Measurements from ENCODE around the gene ITPRID1.
"Not testable (repeated sequence)": the region's sequence is repeated elsewhere in the genome, so short reads cannot be mapped to it uniquely, and the experiment has no call there.

Gene ITPRID1

DNA sequence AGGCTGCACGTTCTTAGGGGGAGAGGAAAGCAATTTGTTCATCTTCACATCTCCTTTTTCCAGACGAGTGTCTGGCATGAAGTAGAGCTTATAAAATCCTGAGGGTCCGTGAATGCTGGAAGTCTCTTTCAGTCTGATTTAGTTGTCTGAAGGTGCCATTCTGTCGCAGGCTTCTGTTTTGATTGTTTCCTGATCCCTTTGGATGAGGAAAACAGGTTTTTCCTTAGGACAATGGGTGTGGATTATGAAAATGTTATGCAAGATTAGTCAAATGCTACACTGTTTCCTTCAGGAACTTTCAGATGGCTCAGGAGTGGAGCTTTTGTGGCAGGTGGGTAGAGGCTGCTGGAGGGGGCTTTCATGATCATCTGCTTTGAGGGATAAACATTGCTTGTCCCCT lies at the start of gene ITPRID1:
TSS of gene ITPRID1 (plus strand) at position 301 of the 400 bp plus-strand sequence. CDS start 38,935 bp downstream, outside the sequence.
- DNase-seq = no peak

DNA sequence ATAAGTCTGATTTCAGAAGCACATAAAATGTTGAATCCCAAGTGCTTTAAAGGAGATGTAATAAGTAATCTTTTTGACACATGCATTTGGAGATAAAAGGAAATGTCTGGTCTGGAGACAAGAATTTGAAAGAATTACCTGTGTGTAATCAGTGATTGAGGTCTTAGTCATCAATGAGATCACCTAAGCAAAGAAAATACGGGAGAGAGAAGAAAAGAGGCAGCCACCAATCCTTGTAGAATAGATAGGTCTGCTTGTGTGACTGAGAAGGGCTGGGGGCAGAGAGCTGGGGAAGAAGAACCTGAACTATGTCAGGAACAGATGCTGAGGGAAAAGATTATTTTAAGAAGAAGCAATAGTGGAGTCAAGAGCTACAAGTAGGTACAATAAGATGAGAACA lies 49.3 kb upstream of the ITPRID1 start:
- DNase-seq = no peak

DNA sequence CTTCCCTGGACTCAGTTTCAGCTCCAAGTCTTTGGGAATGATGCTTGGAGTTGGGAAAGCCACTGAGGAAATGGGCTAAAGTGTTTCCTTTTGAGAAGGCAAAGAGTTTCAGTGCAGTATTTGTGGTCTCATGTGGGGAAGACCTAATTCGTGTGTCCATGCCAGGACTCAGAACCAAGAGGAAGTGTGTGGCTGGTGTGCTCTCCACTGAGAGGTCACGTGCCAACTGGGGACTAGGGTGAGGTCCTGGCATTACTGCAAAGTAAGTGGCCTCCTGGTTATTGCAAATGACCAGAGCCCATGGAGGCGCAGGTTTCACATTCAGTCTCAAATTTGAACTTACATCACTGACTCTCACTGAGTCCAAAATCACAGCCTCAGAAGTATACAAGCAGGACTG lies 48.6 kb upstream of the ITPRID1 start:
- no peak for DNase-seq

DNA sequence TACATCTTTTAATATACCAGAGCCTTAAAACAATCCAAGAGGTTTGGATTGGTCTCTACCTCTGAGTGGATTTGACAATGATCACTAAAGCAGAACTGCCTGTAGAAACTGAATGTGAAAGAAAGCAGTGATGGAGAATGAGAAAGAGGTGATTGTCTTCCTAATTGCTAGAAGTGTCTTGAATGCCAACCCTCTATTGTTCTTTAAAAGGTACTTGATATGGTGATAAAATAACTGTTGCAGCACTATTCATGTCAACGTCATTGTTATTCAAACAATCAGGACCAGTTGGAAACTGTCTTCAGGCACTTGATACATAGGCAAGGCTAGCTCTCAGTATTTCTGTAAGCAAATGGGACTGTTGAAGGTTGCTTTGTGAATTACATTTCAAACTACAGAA lies 47.9 kb upstream of the ITPRID1 start:
- no peak for DNase-seq

DNA sequence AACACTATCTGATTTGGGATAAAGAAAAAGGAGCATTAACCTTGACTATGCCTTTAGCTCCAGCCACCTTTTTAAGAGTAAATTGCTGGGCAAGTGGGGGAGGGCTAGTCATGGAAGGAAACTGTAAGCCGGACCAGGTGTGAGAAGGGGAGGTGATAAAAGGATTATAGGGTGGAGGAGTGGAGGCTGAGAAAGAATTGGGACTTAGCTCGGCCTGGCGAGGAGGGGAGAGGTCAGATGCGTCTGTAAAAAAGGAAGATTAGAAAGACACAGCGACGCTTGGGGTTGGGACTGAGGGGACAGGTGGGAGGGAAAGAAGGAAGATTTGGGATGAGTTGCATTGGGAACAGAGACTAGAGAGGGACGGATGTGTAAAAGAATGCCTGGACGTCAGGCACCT lies 43.0 kb upstream of the ITPRID1 start:
- DNase-seq = not testable (repeated sequence)

DNA sequence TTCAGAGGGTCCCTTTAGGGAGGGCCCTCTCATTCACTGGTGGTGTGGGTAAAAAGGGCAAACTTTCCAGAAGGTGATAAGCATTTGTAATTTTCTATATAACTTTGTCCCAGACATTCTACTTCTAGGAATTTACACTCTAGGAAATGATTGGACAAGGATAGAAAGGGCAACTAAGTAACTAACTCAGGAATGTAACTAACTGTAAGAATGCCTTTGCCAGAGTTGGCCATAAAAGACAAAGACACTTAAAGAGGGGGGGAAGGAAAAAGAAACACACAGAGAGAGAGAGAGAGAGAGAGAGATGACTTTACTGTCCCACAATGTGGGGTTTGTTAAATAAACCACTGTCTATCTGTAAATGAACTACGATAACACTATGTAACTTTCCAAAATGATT lies 38.5 kb upstream of the ITPRID1 start:
- DNase-seq = no peak

DNA sequence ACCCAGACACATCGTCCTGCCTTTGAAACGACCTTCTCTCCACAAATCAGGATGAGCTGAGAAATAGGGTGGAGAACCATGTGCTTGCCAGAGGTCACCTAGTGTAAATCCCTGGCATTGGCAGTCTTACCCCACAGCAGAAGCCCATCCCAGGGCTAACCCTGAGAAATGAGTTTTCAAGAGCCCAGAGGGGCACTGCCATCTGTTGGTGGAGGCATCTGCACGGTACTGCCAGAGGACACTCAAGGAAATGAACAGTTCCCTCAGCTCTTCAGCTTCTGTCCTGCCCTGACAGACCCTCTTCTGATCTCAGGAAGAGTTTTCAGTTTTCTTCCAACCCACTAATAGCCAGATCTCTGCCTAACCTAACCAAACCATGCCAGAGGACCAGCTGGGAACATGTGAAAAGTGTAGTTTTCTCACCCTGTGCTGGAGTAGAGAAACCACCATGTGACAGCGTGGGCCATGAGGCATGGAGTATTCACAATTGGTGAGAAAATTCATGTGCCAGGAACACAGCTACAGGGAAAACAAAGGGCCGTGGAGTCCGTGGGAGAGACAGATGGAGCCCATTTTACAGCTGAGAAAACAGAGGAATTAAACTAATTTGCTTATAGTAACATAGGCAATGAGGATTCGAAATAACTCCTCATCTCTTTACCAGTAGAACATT lies 37.7 kb upstream of the ITPRID1 start:
- no peak for DNase-seq

DNA sequence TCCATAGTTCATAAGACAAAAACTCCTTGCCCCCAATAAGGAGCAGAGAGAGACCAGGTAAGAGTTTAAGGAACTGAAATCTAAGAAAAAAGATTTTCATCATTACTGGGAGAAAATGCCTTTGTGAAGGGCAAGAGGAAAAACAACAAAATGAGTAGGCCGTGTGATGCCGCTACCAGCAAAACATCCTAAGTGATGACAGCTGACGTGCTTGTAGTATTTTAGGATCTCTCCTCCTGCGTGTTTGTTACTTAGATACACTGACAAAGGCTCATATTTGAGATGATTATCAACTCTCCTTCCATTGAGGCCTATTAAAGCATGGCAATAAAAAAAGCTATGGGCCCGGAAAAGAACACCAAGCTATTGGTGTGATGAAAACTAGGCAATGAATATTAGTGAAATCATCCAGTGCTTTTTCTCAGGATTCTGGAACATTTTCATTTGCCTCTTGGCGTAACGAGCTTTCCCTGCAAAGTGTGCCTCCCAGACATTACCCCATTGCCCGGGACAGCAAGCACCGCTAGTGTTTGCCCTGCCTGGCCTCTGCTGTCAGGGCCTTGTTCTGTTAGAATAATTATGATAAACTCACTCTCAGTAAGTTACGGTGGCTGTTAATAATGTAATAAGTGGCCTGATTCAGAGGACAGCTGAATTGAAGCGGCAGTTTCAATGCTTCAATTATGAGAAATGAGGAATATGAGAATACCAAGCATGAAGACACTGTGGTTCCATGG lies 36.8 kb upstream of the ITPRID1 start:
- no peak for DNase-seq

DNA sequence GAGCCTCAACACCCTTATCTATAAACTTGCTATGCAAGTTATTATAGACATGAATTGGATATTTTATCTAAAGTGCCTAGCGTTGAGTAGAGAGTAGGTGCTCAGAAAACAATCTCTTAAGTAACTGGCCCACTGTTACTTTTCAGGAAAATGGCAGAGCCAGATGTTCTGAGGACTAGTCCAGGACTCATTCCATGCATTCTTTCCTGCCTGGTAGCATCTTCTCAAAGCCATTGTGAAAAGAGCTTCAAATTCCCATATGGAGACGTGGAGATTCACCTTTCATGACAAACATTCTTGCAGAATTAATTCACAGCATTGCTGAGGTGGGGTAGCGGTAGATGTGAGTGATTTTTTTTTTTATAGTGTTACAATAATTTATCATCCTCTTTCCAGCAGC lies 35.9 kb upstream of the ITPRID1 start:
- no peak for DNase-seq

DNA sequence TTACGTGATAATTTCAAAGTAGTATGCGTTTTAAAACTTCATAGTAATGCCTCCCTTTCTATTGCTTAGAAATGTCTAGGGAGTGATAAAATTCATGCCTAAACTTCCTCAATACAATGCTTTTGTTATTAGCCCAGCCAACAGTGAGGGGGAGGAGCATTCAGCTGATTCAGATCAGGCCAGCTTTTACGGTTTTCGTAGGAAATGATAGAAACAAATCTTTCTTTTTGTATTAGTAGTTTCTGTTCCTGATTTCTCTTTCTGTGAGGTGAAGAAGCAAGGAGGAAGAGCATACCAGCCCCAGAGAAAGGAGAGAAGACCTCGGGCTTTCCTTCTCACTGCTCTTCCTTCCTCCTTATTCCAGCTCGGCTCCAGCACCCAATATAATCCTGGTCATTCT lies 35.2 kb upstream of the ITPRID1 start:
- DNase-seq = no peak

DNA sequence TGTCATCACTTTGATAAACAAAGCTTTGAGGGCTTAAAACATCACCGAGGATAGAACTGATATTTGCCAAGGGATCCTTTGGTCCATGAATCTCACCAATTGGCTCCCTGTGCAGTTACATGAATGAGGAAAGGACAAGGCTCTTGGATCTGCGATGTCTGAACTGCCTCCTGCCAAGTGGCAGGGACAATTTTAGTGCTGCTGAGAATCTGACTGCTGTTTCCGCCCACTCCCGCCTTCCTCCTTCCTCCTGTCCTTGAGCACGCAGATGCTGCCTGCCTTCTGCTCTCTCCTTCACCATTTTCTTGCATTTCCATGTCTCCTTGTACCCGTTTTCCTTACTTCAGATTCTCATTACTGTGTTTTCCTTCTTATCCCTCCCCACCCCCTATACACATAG lies 26.8 kb upstream of the ITPRID1 start:
- DNase-seq = no peak

DNA sequence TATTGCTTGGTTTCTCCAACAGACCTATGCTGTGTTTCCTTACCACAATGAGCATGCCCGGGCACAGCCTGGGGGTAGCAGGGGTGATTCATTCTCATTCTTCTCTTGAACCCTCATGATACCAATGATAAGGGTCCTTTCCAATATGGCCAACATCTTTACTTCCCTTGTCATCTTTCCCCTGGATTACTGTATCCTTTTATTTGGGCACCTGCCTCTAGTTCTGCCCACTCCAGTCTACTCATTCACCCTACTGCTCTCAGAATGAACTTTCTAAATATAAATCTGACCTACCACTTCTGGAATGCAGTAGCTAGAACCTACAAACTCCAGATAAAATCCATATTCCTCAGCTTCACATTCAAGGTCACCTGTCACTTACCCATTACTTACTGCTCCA lies 26.4 kb upstream of the ITPRID1 start:
- DNase-seq = no peak

DNA sequence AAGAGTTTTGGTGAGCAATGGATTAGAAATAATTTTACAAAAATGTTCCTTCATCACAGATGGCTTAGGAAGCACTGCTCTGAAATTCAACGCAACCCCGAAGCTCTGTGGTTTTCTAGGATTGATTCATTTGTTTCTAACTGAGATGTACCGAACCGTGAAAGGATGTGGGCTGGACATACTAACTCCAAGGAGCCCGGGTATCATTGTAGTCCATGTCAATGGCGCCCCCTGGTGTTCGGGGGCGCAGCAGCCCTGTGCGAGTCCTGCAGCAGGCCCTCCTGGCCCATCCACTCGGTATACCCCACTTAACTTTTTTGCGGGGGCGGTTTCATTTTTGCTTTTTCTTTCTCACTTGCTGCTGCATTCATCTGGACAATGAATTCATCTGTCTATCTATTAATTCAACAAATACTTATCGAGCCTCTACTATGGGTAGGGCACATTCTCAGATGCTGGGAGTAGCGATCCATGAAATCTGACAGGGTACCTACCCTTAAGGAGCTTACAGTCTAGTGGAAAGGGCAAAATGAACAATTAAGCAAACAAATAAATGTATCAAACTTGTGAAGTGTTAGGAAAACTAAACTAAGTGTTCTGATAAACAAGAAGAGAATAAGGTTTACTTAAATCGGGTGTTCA lies 25.2 kb upstream of the ITPRID1 start:
- no peak for DNase-seq

DNA sequence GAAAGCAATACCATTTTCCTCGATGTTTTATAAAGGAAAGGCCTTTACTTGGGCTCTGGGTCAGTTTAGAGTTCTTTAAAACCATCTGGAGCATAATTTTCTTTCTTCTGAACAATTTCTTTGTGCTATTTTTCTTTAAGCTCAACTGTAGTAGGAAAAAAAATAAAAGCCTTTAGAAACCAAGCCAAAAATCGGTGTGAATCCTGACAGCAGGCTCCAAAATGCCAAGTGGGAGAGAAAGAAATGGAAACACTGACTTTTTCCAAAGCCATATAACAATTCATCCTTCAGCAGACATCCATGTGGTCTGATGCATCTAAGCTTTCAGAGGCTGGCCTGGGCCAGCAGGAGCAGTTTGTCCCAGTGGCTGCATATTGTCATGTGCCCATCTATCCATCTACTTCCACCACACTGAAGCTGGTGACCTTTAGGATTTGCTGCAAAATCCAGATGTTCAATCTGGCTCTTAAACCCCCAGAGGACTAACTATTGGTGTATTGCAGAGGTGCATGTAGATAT lies 23.0 kb upstream of the ITPRID1 start:
- no peak for DNase-seq

DNA sequence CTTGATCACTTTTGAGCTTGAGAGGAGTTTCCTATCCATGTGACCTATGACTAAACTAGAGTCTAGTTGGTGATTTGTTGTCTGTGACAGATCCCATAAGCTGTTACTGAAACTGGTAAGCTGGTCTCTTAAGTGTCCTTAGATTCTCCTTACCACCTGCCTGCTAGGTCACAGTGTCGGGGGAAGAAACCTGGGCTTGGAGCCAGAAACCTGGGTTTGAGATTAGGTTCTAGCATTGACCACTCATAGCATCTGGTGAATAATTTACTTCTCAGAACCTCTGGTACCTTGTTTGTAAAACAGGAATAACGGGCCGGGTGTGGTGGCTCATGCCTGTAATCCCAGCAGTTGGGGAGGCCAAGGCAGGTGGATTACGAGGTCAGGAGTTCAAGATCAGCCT lies 21.8 kb upstream of the ITPRID1 start:
- no peak for DNase-seq

DNA sequence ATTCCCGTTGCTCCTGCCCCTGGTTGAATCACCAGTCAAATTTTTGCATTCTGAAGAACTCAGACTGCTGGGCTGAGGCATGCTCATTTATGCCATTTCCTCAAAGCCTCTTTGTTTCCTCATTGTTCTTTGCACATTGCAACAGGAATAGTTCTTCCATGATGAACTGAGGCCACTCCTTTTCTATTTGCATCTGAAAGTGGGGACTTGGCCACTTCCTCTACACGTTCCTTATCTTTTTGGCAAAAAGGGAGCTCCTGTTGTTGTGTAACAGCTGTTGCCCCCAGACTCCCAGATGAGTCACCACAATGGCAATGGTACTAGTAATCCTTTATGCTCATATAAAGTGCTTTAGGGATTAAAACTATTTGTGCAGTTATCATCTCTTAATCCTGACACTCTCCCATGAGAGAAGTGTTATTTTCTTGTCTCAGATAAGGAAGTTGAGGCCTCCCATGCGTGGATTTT lies 20.1 kb upstream of the ITPRID1 start:
- no peak for DNase-seq

DNA sequence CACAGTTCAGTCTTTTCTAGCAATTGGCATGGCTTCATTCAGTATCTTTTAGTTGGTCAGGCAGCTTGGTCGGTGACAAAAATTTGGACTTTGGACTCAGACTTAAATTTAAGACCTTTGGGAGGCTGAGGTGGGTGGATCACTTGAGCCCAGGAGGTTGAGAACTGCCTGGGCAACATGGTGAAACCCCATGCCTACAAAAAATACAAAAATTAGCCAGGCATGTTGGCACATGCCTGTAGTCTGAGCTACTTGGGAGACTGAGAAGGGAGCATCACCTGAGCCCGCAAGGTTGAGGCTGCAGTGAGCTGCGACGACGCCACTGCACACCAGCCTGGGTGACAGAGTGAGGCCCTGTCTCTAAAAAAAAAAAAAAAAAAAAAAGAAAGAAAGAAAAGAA lies 19.5 kb upstream of the ITPRID1 start:
- DNase-seq = no peak

DNA sequence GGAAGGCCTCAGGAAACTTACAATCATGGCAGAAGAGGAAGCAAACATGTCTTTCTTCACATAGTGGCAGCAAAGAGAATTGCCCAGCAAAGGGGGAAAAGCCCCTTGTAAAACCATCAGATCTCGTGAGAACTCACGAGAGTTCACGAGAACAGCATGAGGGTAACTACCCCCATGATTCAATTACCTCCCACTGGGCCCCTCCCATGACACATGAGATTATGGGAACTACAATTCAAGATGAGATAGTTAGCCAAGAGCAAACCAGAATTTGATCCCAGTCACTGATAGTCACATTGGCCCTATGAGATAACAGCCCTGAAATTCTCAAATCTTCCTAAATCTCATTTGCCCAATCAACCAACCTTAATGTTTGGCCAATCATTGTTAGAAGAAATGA lies 18.2 kb upstream of the ITPRID1 start:
- no peak for DNase-seq

DNA sequence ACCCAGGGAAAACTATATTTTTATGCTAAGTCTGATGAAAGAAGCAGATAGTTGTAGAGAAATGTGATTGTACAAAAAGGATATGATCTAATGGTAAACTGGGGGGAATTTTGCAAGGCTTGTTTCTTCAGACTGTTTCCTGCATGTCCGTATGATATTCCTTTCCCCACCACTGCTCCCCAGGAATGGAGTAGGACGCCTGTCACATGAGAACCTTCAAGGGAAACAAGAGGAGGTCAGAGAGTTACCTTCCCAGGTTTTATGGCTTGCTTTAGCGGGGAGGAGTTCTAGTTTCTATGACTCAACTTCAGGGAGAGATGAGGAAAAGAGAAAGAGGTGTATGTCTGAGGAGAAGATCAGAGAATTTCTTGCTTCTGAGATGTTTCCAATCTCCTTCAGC lies 16.4 kb upstream of the ITPRID1 start:
- no peak for DNase-seq

DNA sequence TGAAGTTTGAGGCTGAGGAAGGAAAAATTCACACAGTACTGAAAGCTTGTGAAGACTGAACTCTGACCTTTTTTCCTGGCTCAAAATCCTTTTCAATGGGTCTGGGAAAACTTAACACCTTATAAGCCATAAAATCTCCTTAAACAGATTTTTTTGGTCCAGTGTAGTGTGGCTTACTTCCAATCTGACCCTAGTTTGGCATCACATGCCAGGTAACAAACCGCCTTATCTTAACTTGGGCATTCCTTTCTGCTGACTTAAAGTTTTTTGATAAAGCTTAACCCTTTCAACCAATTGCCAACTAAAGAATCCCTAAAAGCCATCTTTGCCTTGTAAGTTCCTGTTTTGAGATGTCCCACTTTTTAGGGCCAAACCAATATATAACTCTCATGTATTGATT lies 13.2 kb upstream of the ITPRID1 start:
- DNase-seq = no peak

DNA sequence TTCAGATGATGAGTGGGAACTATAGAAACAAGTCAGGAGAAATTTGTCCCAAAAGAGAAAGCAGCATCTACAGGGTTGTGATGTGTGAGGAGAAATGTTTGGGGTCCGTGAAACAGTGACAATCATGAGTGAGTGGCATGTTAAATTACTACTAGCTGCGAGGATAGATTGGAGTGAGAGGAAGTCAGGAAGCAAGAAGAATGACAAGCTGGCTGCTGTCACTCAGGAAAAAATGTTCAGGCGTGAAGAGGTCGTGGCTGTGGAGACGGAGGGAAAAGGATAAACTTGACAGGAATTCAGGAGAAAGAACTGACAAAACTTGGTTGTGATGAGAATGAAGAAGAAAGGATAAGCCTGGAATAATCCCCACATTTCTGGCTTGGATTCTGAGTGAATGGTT lies 5.1 kb upstream of the ITPRID1 start:
- no peak for DNase-seq

DNA sequence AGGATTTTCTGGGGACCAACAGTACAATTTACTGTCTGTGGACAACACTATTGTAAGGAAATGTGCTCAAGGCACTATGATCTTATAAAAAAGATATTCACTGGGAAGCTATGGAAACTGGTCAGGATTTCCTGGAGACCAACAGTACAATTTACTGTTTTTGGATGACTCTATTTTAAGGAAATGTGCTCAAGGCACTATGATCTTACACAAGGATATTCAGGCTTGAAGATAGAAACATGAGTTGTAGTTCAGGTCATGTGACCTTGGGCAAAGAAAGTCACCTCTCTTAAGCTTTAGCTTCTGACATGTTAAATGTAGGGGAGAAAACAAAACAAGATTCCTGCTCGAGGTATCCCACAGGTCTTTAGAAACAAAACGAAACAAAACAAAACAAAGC lies 1.7 kb upstream of the ITPRID1 start:
- no peak for DNase-seq

DNA sequence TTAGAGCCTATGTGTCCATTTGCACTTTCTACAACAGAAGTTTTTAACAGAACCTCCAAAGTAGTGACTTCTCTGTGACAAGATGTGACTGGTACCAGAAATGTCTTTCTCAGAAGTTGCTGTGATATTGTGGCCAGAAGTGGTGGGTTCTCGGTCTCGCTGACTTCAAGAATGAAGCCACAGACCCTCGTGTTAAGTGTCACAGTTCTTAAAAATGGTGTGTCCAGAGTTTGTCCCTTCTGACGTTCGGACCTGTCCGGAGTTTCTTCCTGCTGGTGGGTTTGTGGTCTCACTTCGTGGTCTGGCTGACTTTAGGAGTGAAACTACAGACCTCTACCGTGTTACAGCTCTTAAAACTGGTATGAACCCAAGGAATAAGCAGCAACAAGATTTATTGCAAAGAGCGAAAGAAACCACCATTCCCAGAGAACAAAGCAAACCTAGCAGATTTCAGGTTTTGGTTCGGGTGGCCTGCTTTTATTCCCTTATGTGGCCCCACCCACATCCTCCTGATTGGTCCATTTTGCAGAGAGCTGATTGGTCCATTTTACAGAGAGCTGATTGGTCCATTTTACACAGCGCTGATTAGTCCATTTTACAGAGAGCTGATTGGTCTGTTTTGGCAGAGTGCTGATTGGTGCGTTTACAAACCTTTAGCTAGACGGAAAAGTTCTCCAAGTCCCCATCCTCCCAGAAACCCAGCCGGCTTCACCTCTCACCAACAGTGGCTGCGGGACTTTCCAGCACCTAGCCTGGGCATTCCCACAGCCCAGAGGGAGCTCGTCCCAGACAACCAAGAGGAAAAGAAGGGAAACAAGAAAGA lies 3.0 kb downstream of the ITPRID1 start:
- no peak for DNase-seq

Data from activated CD8-positive, alpha-beta memory T cell treated with anti-CD3 and anti-CD28 coated beads for 24 hours (primary cell).